Liver (tissue), 9 donors: ENCODE data around the gene APRT. TPM values are rescaled to one million over a fixed set of nuclear protein-coding genes. Genes with fewer than 3 reads are reported as not detected.

Source experiments
- DNase-seq: peaks from one replicate; pipeline ENCODE4 v3.0.0-alpha.2; 2017; ENCODE audit warnings: low spot score
- H3K27ac ChIP-seq, 2 donors: one replicate each; pipeline ENCODE4 v1.7.0; 2013; ENCODE audit warnings: inconsistent platforms in 2 of 2, low read length in 2 of 2, control low read depth in 1 of 2, low read depth in 1 of 2, mild to moderate bottlenecking in 1 of 2
- H3K27me3 ChIP-seq, 4 donors: one replicate each; pipeline versions ENCODE4 v1.6.1 to v1.7.0; 2013; ENCODE audit warnings: low read length in 3 of 4, inconsistent platforms in 1 of 4, mild to moderate bottlenecking in 1 of 4, moderate library complexity in 1 of 4; ENCODE audit not compliant: control insufficient read depth in 4 of 4, insufficient read depth in 4 of 4
- H3K36me3 ChIP-seq, 4 donors: one replicate each; pipeline versions ENCODE4 v1.6.1 to v1.7.0; 2013; ENCODE audit warnings: low read length in 3 of 4, mild to moderate bottlenecking in 3 of 4, low read depth in 1 of 4, moderate library complexity in 1 of 4; ENCODE audit not compliant: control insufficient read depth in 4 of 4, insufficient read depth in 3 of 4
- H3K4me1 ChIP-seq, 4 donors: one replicate each; pipeline versions ENCODE4 v1.6.1 to v1.7.0; 2013; ENCODE audit warnings: low read length in 3 of 4, mild to moderate bottlenecking in 3 of 4, moderate library complexity in 1 of 4; ENCODE audit not compliant: control insufficient read depth in 4 of 4, insufficient read depth in 4 of 4
- H3K4me3 ChIP-seq, 3 donors: one replicate each; pipeline versions ENCODE4 v1.6.1 to v1.7.0; 2013; ENCODE audit warnings: low read length in 3 of 3, control low read depth in 1 of 3, low read depth in 1 of 3, mild to moderate bottlenecking in 1 of 3
- H3K9ac ChIP-seq, 2 donors: one replicate each; pipeline ENCODE4 v1.7.0; 2013; ENCODE audit warnings: low read length in 2 of 2, mild to moderate bottlenecking in 2 of 2, moderate library complexity in 2 of 2, control low read depth in 1 of 2, low read depth in 1 of 2
- H3K9me3 ChIP-seq, 4 donors: one replicate each; pipeline versions ENCODE4 v1.6.1 to v1.7.0; 2013; ENCODE audit warnings: low read length in 3 of 4; ENCODE audit not compliant: control insufficient read depth in 4 of 4
- FOXA2 ChIP-seq: IDR thresholded peaks from 2 replicates; pipeline ENCODE4 v1.6.1; 2016; ENCODE audit warnings: antibody characterized with exemption
- GABPA ChIP-seq, 2 donors: IDR thresholded peaks in 1 of 2; conservative IDR thresholded peaks in 1 of 2; 2 replicates each; pipeline ENCODE4 v1.6.1; 2016; ENCODE audit warnings: antibody characterized with exemption in 2 of 2, mild to moderate bottlenecking in 1 of 2, moderate library complexity in 1 of 2
- HNF4A ChIP-seq, 2 donors: conservative IDR thresholded peaks; 2 replicates each; pipeline ENCODE4 v1.6.1; 2016; ENCODE audit warnings: antibody characterized with exemption in 2 of 2, mild to moderate bottlenecking in 2 of 2
- HNF4G ChIP-seq: IDR thresholded peaks from 2 replicates; pipeline ENCODE4 v1.6.1; 2016; ENCODE audit warnings: antibody characterized with exemption
- JUND ChIP-seq, 2 donors: IDR thresholded peaks; 2 replicates each; pipeline ENCODE4 v1.6.1; 2016; ENCODE audit warnings: antibody characterized with exemption in 2 of 2
- NR2F2 ChIP-seq: IDR thresholded peaks from 2 replicates; pipeline ENCODE4 v1.6.1; 2016; ENCODE audit warnings: antibody characterized with exemption
- RAD21 ChIP-seq, 2 donors: IDR thresholded peaks; 2 replicates each; pipeline ENCODE4 v1.6.1; 2016; ENCODE audit warnings: antibody characterized with exemption in 2 of 2, mild to moderate bottlenecking in 2 of 2
- RXRA ChIP-seq, 2 donors: IDR thresholded peaks; 2 replicates each; pipeline ENCODE4 v1.6.1; 2017 to 2018; ENCODE audit warnings: antibody characterized with exemption in 2 of 2, mild to moderate bottlenecking in 1 of 2
- SP1 ChIP-seq: IDR thresholded peaks from 2 replicates; pipeline ENCODE4 v1.6.1; 2018; ENCODE audit warnings: antibody characterized with exemption, mild to moderate bottlenecking
- TAF1 ChIP-seq: conservative IDR thresholded peaks from 2 replicates; pipeline ENCODE4 v1.6.1; 2016; ENCODE audit warnings: antibody characterized with exemption, mild to moderate bottlenecking
- YY1 ChIP-seq: IDR thresholded peaks from 2 replicates; pipeline ENCODE4 v1.6.1; 2016; ENCODE audit warnings: antibody characterized with exemption, mild to moderate bottlenecking
- WGBS: extraction: QIAGEN DNeasy Blood & Tissue Kit; methylation state at CpG from one replicate; pipeline ENCODE4 v1.1.7; 2013; 5-methylcytosine and 5-hydroxymethylcytosine counted together
- polyA plus RNA-seq, 2 donors: library from polyadenylated mRNA; stranded (reverse) in 1 of 2; unstranded in 1 of 2; fragments of 200-250 nt in 1 of 2; fragments of >200 nt in 1 of 2; fragmentation: Nextera tagmentation in 1 of 2; extraction: Ambion mirVana in 1 of 2; gene quantifications; one replicate each; pipeline versions ENCODE4 v1.2.1 to v1.2.3, GENCODE V29; 2013 to 2015
- total RNA-seq, 2 donors: library from RNA; depleted of rRNA; stranded (reverse); fragments of >200 nt; gene quantifications; one replicate each; pipeline ENCODE4 v1.2.3, GENCODE V29; 2014
- TF ChIP-seq, protein P1 (sequence below): IDR thresholded peaks from 2 replicates; pipeline ENCODE4 v1.6.1; 2016; ENCODE audit warnings: antibody characterized with exemption
- TF ChIP-seq, protein P2 (sequence below): IDR thresholded peaks from 2 replicates; pipeline ENCODE4 v1.6.1; 2016; ENCODE audit warnings: antibody characterized with exemption
- TF ChIP-seq, protein P3 (sequence below): IDR thresholded peaks from 2 replicates; pipeline ENCODE4 v1.6.1; 2016; ENCODE audit warnings: antibody characterized with exemption
- TF ChIP-seq, protein P4 (sequence below): fragments of 150-350 bp; IDR thresholded peaks from 2 replicates; pipeline ENCODE4 v1.5.1; 2017; ENCODE audit warnings: improper control_type of control experiment, low read depth, low read length; ENCODE audit not compliant: missing input control
- TF ChIP-seq, protein P5 (sequence below): IDR thresholded peaks from 2 replicates; pipeline ENCODE4 v1.6.1; 2016; ENCODE audit warnings: antibody characterized with exemption, mild to moderate bottlenecking
- donor health status: healthy.
- donor health status: healthy.
- donor health status: healthy.
- donor health status: healthy.
- donor health status: healthy.

APRT gene
- total and polyA plus RNA-seq, 4 donors: 27.9 to 160 (median 94.4) TPM

DNA sequence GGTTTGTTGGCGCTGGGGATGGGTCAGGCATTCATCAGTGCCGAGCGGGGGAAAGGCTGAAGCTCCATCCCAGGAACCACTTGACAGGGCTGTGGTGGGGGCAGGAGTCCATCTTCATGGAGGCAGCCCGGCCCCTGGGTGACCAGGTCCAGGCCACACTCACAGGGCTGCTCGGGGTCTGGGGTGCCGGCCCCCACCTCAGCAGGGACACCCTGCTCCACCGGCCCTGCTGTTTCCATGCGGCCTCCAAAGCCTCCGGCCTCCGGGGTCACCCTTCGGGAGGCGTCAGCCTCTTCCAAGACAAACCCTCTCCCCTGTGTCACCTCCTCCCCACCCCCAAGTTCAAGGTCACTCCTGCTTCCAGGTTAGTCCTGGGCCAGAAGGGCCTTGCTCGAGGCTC is 22.9 kb upstream of the APRT start:
- DNase-seq: no peak
- Histone ChIP-seq H3K27me3 (no peaks in the 10 kb centered on the region), H3K4me3 (no peak overlapping the region), H3K36me3 (peaks cover 0 to 15% (median 5%) of the 10 kb centered on the region in 4 donors), H3K27ac (no peak overlapping the region), H3K4me1 (no peaks in the 10 kb centered on the region), H3K9ac (no peak overlapping the region), H3K9me3 (no peaks in the 10 kb centered on the region)
- TF ChIP-seq GABPA (IDR thresholded peaks at IDR 0.05 in 1 of 2, conservative IDR thresholded peaks at IDR 0.05 in 1 of 2): no peak
- TF ChIP-seq SP1: no peak
- no peak for TF ChIP-seq HNF4G
- no peak for TF ChIP-seq RXRA (IDR thresholded peaks at IDR 0.05)
- TF ChIP-seq, protein P1, sequence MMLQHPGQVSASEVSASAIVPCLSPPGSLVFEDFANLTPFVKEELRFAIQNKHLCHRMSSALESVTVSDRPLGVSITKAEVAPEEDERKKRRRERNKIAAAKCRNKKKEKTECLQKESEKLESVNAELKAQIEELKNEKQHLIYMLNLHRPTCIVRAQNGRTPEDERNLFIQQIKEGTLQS: no peak
- TF ChIP-seq, protein P2, sequence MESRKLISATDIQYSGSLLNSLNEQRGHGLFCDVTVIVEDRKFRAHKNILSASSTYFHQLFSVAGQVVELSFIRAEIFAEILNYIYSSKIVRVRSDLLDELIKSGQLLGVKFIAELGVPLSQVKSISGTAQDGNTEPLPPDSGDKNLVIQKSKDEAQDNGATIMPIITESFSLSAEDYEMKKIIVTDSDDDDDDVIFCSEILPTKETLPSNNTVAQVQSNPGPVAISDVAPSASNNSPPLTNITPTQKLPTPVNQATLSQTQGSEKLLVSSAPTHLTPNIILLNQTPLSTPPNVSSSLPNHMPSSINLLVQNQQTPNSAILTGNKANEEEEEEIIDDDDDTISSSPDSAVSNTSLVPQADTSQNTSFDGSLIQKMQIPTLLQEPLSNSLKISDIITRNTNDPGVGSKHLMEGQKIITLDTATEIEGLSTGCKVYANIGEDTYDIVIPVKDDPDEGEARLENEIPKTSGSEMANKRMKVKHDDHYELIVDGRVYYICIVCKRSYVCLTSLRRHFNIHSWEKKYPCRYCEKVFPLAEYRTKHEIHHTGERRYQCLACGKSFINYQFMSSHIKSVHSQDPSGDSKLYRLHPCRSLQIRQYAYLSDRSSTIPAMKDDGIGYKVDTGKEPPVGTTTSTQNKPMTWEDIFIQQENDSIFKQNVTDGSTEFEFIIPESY: no peak
- no peak for TF ChIP-seq HNF4A (conservative IDR thresholded peaks at IDR 0.05)
- no peak for TF ChIP-seq NR2F2
- TF ChIP-seq, protein P3, sequence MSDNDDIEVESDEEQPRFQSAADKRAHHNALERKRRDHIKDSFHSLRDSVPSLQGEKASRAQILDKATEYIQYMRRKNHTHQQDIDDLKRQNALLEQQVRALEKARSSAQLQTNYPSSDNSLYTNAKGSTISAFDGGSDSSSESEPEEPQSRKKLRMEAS: no peak
- 96% methylated on average over 13 of the region's 13 CpGs for WGBS

- TF ChIP-seq HNF4G (no peak), GABPA (IDR thresholded peaks at IDR 0.05 in 1 of 2, conservative IDR thresholded peaks at IDR 0.05 in 1 of 2) (no peak), RAD21 (IDR thresholded peaks at IDR 0.05) (no peak), NR2F2 (no peak), FOXA2 (no peak), JUND (IDR thresholded peaks at IDR 0.05) (no peak), TAF1 (no peak), YY1 (no peak)
- TF ChIP-seq, protein P4, sequence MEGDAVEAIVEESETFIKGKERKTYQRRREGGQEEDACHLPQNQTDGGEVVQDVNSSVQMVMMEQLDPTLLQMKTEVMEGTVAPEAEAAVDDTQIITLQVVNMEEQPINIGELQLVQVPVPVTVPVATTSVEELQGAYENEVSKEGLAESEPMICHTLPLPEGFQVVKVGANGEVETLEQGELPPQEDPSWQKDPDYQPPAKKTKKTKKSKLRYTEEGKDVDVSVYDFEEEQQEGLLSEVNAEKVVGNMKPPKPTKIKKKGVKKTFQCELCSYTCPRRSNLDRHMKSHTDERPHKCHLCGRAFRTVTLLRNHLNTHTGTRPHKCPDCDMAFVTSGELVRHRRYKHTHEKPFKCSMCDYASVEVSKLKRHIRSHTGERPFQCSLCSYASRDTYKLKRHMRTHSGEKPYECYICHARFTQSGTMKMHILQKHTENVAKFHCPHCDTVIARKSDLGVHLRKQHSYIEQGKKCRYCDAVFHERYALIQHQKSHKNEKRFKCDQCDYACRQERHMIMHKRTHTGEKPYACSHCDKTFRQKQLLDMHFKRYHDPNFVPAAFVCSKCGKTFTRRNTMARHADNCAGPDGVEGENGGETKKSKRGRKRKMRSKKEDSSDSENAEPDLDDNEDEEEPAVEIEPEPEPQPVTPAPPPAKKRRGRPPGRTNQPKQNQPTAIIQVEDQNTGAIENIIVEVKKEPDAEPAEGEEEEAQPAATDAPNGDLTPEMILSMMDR: no peak
- TF ChIP-seq, protein P2: no peak
- TF ChIP-seq, protein P5, sequence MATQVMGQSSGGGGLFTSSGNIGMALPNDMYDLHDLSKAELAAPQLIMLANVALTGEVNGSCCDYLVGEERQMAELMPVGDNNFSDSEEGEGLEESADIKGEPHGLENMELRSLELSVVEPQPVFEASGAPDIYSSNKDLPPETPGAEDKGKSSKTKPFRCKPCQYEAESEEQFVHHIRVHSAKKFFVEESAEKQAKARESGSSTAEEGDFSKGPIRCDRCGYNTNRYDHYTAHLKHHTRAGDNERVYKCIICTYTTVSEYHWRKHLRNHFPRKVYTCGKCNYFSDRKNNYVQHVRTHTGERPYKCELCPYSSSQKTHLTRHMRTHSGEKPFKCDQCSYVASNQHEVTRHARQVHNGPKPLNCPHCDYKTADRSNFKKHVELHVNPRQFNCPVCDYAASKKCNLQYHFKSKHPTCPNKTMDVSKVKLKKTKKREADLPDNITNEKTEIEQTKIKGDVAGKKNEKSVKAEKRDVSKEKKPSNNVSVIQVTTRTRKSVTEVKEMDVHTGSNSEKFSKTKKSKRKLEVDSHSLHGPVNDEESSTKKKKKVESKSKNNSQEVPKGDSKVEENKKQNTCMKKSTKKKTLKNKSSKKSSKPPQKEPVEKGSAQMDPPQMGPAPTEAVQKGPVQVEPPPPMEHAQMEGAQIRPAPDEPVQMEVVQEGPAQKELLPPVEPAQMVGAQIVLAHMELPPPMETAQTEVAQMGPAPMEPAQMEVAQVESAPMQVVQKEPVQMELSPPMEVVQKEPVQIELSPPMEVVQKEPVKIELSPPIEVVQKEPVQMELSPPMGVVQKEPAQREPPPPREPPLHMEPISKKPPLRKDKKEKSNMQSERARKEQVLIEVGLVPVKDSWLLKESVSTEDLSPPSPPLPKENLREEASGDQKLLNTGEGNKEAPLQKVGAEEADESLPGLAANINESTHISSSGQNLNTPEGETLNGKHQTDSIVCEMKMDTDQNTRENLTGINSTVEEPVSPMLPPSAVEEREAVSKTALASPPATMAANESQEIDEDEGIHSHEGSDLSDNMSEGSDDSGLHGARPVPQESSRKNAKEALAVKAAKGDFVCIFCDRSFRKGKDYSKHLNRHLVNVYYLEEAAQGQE: no peak
- TF ChIP-seq, protein P1: no peak
- no peak overlapping the region for H3K27ac ChIP-seq
- no peaks in the 10 kb centered on the region for H3K4me1 ChIP-seq
- no peaks in the 10 kb centered on the region for H3K27me3 ChIP-seq
- peaks cover 0 to 13% (median 4%) of the 10 kb centered on the region in 4 donors for H3K36me3 ChIP-seq
- H3K4me3 ChIP-seq: no peak overlapping the region
- H3K9ac ChIP-seq: no peak overlapping the region
- DNase-seq: no peak
- H3K9me3 ChIP-seq: no peaks in the 10 kb centered on the region
- 97% methylated on average over 13 of the region's 13 CpGs for WGBS
These were observed 21.4 kb upstream of the APRT start for GRCh38 chr16:88833086-88833485.
